ENCODE data around the gene TSPAN18.

TSPAN18 gene

GRCh38 chr11:44852159-44852747 is 125.5 kb downstream of the TSPAN18 start:
- DNase-seq: no peak
- TF ChIP-seq POLR2A (IDR thresholded peaks at IDR 0.05; ENCODE audit: low read length) (no peak), GATA1 (IDR thresholded peaks at IDR 0.05; ENCODE audit: low read depth, low read length) (no peak)

DNA sequence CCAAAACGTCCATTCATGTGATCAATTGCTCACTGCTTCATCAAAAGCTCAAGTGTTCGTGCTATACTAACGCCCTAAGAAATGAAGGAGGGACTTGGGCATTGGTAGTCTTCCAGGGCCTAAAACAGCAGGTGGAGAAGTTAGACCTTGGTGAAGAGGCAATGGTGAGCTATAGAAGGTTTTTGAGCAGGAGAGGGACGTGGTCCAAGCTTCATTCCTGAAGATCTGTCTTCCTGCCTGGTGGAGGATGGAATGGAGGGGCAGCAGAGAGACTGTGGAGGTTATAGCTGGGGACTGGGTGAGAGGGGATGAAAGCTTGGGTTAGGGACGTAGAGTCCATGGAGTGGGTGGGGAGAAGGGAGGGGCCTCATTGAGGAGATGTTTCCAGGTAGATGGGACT is 126.2 kb downstream of the TSPAN18 start:
- TF ChIP-seq GATA1 (IDR thresholded peaks at IDR 0.05; ENCODE audit: low read depth, low read length) (no peak), POLR2A (IDR thresholded peaks at IDR 0.05; ENCODE audit: low read length) (no peak)
- DNase-seq: no peak

DNA sequence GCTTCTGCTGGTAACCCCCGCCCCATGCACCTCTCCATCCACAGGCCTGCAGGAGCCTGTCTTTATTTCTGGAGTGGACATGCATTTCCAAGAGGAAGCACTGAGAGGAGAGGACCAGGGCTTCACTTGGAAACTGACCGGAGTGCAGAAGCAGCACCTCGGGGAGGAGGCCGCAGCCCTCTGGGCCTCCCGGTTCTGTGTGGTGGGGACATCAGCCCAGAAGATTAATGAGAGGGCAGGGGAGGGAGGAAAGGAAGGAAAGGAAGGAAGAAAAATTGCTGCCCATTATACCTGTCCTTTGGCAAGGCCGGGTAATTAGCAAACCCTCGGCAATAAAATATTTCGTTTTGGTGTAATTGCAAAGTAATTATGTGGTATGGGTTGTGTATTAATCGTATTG is 126.9 kb downstream of the TSPAN18 start:
- no peak for DNase-seq
- no peak for TF ChIP-seq GATA1 (IDR thresholded peaks at IDR 0.05; ENCODE audit: low read depth, low read length)
- TF ChIP-seq POLR2A (IDR thresholded peaks at IDR 0.05; ENCODE audit: low read length): no peak

- DNase-seq: no peak
Observed at GRCh38 chr11:44854086-44854485, 127.3 kb downstream of the TSPAN18 start.

GRCh38 chr11:44854741-44855492 is 128.2 kb downstream of the TSPAN18 start:
- no peak for DNase-seq
- no peak for TF ChIP-seq POLR2A (IDR thresholded peaks at IDR 0.05; ENCODE audit: low read length)
- no peak for TF ChIP-seq GATA1 (IDR thresholded peaks at IDR 0.05; ENCODE audit: low read depth, low read length)

More at GRCh38 chr11:44854086-44854485, 127.3 kb downstream of the TSPAN18 start:
- TF ChIP-seq GATA1 (IDR thresholded peaks at IDR 0.05; ENCODE audit: low read depth, low read length) (no peak), POLR2A (IDR thresholded peaks at IDR 0.05; ENCODE audit: low read length) (no peak)

DNA sequence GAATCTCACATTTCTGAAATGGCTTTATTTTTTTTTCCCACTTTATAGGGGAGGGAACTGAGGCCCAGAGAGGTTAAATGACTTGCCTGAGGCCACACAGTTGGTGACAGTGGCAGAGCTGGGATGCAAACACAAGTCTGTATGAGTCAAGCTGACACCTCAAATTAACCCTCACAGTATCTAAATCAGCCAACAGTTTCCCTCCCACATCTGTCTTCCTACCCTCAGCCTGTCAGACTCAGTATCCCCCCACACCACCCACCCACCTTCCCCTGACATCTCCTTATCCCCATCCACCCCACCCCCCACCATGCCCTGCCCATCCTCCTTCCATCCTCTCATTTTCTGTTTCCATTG is 128.7 kb downstream of the TSPAN18 start:
- TF ChIP-seq GATA1 (IDR thresholded peaks at IDR 0.05; ENCODE audit: low read depth, low read length) (no peak), POLR2A (IDR thresholded peaks at IDR 0.05; ENCODE audit: low read length) (no peak)
- no peak for DNase-seq

- TF ChIP-seq POLR2A (IDR thresholded peaks at IDR 0.05; ENCODE audit: low read length): no peak
- no peak for TF ChIP-seq GATA1 (IDR thresholded peaks at IDR 0.05; ENCODE audit: low read depth, low read length)
Observed at GRCh38 chr11:44857490-44858090, 130.8 kb downstream of the TSPAN18 start.

GRCh38 chr11:44858796-44859527 is 132.2 kb downstream of the TSPAN18 start:
- no peak for DNase-seq
- TF ChIP-seq POLR2A (IDR thresholded peaks at IDR 0.05; ENCODE audit: low read length): no peak
- no peak for TF ChIP-seq GATA1 (IDR thresholded peaks at IDR 0.05; ENCODE audit: low read depth, low read length)

More at GRCh38 chr11:44857490-44858090, 130.8 kb downstream of the TSPAN18 start:
- DNase-seq: no peak

DNA sequence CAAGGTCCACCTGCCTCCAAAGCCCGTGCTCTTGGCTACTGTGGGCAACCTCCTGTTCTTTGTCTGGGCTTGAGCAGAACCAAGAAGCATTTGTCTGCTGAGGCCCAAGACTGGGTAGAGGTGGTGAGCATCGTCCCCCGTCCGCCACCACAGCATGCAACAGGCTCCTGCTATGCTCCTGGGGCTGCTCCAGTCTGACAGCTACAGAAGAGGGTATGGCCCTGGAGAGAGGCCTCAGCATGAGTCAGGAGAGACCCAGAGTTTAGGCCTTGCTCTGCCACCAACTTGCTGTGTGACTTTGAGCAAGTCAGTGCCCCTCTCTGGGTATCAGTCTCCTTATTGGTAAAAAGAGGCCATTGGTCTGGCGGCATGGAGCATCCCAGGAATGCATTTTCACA is 132.8 kb downstream of the TSPAN18 start:
- DNase-seq: no peak
- TF ChIP-seq POLR2A (IDR thresholded peaks at IDR 0.05; ENCODE audit: low read length) (no peak), GATA1 (IDR thresholded peaks at IDR 0.05; ENCODE audit: low read depth, low read length) (no peak)

DNA sequence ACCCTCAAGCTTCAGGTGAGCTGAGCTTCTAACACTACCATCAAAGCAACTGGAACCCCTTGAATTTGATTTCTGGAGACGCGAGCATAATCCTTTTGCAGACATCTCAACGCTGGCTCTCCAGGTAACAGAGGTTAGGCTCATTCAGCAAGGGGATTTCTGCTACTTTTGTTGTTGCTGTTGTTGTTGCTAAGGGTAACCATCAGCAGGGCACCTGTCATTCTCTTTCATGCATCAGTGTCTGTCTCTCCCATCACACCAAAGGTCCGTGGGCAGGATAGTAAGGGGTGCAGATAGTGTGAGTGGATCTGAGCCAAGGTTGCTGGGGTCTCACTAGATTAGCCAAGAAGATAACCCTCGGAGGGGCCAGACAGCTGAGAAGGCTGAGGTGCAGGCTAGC is 133.6 kb downstream of the TSPAN18 start:
- TF ChIP-seq GATA1 (IDR thresholded peaks at IDR 0.05; ENCODE audit: low read depth, low read length) (no peak), POLR2A (IDR thresholded peaks at IDR 0.05; ENCODE audit: low read length) (no peak)
- no peak for DNase-seq

DNA sequence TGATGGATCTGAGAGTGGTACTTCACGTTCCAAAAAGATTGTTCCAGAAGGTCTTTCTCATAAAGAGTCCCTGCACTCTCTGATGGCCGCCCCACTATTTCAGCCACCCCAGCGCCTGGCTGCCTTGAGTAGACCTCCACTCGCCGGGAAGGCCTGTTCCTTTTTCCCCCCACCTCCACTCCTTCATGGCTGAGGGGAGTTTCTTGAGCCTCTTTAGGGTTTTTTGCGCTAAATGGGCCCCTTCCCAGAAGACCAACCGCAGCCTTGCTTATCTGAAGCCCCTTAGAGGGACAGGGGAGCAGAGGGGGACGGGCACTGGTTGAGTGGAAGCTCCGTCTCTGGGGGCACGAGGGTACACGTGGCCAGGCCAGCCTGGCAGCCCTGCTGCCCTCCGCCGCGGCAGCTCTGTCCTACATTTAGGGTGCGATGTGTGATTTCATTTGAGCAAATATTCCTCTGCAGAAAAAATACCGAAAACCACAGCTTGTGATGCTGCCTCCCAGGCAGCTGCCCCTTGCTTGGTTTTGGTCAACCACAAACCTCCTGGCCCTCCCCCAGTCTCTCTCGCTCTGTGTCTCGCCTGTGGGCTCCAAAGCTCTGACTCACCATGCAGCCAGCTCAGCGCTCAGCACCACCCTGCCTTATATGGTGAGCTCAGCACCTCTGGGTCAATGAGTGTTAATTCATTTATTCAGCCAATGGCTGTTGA is 135.2 kb downstream of the TSPAN18 start:
- peak; percentile 25 to 39 for DNase-seq
- TF ChIP-seq POLR2A (IDR thresholded peaks at IDR 0.05; ENCODE audit: low read length) (no peak), GATA1 (IDR thresholded peaks at IDR 0.05; ENCODE audit: low read depth, low read length) (no peak)

DNA sequence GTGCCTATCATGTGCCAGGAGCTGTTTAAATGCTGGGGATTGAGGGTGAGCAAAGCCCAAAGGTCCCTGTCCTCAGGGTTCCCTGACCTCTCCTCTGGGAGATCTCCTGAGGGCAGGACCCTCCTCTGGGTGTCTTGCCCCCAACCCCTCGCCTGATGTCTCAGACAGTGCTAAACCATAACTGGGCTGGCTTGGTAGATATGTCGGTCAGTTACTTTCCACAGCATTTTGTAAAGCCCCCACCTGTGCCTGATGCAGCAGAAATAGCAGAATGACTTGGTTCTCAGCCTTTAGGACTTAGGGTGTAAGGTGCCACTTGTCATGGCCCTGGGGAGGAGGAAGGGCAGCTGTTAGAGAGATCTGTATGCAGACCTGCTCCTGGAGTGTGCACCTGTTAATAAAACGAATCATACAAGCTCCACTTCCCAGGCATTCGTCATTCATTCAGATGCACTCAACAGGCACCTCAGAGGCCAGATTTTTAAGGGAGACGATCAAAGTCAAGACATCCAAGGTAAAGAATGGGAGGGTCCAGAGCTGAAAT is 135.9 kb downstream of the TSPAN18 start:
- DNase-seq: no peak
- no peak for TF ChIP-seq GATA1 (IDR thresholded peaks at IDR 0.05; ENCODE audit: low read depth, low read length)
- no peak for TF ChIP-seq POLR2A (IDR thresholded peaks at IDR 0.05; ENCODE audit: low read length)

DNA sequence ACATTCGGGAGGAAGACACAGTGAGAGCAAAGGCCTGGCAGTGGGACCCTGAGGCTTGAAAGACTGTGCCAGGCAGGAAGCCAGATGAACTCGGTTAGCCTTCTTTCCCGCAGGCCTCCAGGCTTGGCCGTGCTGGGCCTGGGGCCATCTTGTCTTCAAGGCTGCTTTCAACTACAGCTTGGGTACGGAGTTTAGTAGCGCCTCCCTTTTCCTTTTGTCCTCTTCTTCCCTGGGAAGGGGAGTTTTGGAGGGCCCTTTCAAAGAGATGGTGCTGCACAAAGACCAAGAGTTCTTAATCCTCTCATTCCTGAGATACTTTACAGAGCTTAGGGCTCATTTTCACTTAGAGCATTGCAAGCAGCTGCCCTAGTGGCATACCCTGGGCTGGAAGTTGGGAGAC is 136.5 kb downstream of the TSPAN18 start:
- no peak for DNase-seq
- TF ChIP-seq GATA1 (IDR thresholded peaks at IDR 0.05; ENCODE audit: low read depth, low read length): no peak
- no peak for TF ChIP-seq POLR2A (IDR thresholded peaks at IDR 0.05; ENCODE audit: low read length)

Measured in erythroblast (primary cell).